BLaER1 treated with 17β-estradiol and CSF1 and Interleukin-3, amounts not matched to agents 10 nM and 100 nM (cell line): ENCODE measurements around the gene RAB36.

Source experiments
- H3K27ac ChIP-seq, 11 experiments: shearing (Covaris generic); formaldehyde crosslinking; 2 replicates each; pipeline ENCODE4 v1.8.1; 2022
- H3K27me3 ChIP-seq, 11 experiments: shearing (Covaris generic); formaldehyde crosslinking; 2 replicates each; pipeline ENCODE4 v1.8.1; 2022
- H3K36me3 ChIP-seq, 11 experiments: shearing (Covaris generic); formaldehyde crosslinking; 2 replicates each; pipeline ENCODE4 v1.8.1; 2022
- H3K4me1 ChIP-seq, 10 experiments: shearing (Covaris generic); formaldehyde crosslinking; 2 replicates each; pipeline ENCODE4 v1.8.1; 2022
- H3K4me2 ChIP-seq, 11 experiments: shearing (Covaris generic); formaldehyde crosslinking; 2 replicates each; pipeline ENCODE4 v1.8.1; 2022
- H3K4me3 ChIP-seq, 10 experiments: shearing (Covaris generic); formaldehyde crosslinking; 2 replicates each; pipeline ENCODE4 v1.8.1; 2022
- H3K9ac ChIP-seq, 11 experiments: shearing (Covaris generic); formaldehyde crosslinking; 2 replicates each; pipeline ENCODE4 v1.8.1; 2022
- H3K9me3 ChIP-seq, 11 experiments: shearing (Covaris generic); formaldehyde crosslinking; replicated peaks in 1 of 11; 2 replicates each; pipeline ENCODE4 v1.8.1; 2022
- H4K20me1 ChIP-seq, 11 experiments: shearing (Covaris generic); formaldehyde crosslinking; 2 replicates each; pipeline ENCODE4 v1.8.1; 2022
- Cebpa-rat ChIP-seq, 11 experiments: shearing (Covaris generic); IDR thresholded peaks; 2 replicates each; pipeline ENCODE4 v1.8.1; 2022

Gene RAB36

DNA sequence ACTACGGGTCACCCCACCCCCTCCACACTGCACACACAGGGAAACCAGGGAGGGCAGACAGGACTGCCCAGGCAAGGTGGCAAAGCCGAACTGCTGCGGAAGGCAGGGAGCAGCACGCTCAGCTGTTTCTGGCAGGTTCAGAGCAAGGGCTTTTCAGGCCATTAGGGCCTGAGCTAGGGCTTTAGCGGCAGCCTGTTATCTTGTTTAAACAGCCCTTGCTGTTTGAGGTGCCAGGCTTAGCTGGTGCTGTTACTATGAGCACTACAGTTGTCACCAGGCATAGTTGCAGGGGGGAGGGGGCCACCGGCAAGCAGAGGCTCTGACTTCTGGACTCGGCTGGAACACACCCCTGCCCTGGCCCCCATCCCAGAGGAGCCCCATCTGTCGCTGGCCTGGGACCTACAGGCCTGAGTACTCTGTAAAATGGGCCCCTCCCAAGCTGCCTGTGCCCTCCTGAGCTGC lies 38.3 kb upstream of the RAB36 start:
- peak overlapping the region in 9 of 11 experiments; percentile 18 to 98 (median 85); a peak in 14 of 22 replicates for H3K4me2 ChIP-seq
- no peak for TF ChIP-seq Cebpa-rat (IDR thresholded peaks at IDR 0.05)
- peak overlapping the region in 3 of 11 experiments; percentile 14 to 31 (median 15); a peak in 1 of 22 replicates for H3K9ac ChIP-seq
- H3K9me3 ChIP-seq = no peaks in the 10 kb centered on the region
- H3K36me3 ChIP-seq = peaks cover 0 to 11% (median 0%) of the 10 kb centered on the region in 11 experiments; a peak in 3 of 22 replicates
- peaks cover 11 to 87% (median 68%) of the 10 kb centered on the region in 10 experiments; a peak in 19 of 20 replicates for H3K4me1 ChIP-seq
- H3K4me3 ChIP-seq = no peak overlapping the region
- no peaks in the 10 kb centered on the region for H3K27me3 ChIP-seq
- peaks cover 0 to 90% (median 5%) of the 10 kb centered on the region in 11 experiments; a peak in 7 of 22 replicates for H4K20me1 ChIP-seq
- H3K27ac ChIP-seq = no peak overlapping the region; a peak in 1 of 22 replicates

- TF ChIP-seq Cebpa-rat (IDR thresholded peaks at IDR 0.05) = no peak
- H3K4me2 ChIP-seq = peak overlapping the region in 9 of 11 experiments; percentile 18 to 98 (median 85); a peak in 14 of 22 replicates
- peaks cover 18 to 87% (median 75%) of the 10 kb centered on the region in 10 experiments; a peak in 19 of 20 replicates for H3K4me1 ChIP-seq
- H3K9me3 ChIP-seq = no peaks in the 10 kb centered on the region
- H4K20me1 ChIP-seq = peaks cover 0 to 90% (median 5%) of the 10 kb centered on the region in 11 experiments; a peak in 9 of 22 replicates
- no peaks in the 10 kb centered on the region for H3K27me3 ChIP-seq
- H3K9ac ChIP-seq = peak overlapping the region in 2 of 11 experiments; percentile 14 to 15; a peak in 1 of 22 replicates
- H3K27ac ChIP-seq = no peak overlapping the region
- H3K36me3 ChIP-seq = peaks cover 0 to 10% (median 0%) of the 10 kb centered on the region in 11 experiments; a peak in 2 of 22 replicates
- no peak overlapping the region for H3K4me3 ChIP-seq
These were observed 37.6 kb upstream of the RAB36 start for GRCh38 chr22:23107487-23108248.

GRCh38 chr22:23108249-23109078 lies 36.8 kb upstream of the RAB36 start:
- TF ChIP-seq Cebpa-rat (IDR thresholded peaks at IDR 0.05) = no peak
- H4K20me1 ChIP-seq = peaks cover 0 to 90% (median 5%) of the 10 kb centered on the region in 11 experiments; a peak in 9 of 22 replicates

DNA sequence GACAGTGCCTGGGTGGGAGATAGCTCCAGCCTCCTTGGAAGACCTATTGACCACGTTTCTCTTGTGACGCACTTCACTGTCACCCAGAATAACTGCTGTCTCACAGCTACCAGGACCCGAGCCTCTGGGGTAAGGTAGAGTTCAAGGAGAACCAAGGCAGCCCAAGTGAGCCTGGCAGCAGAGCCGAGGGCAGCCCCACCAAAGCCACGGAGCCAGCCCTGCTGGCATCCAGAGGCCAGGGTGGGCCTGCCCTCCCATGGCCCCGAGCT lies 36.3 kb upstream of the RAB36 start:
- Histone ChIP-seq H3K27me3 (no peaks in the 10 kb centered on the region), H3K9ac (peak overlapping the region in 1 of 11 experiments; percentile 23; a peak in 1 of 22 replicates), H4K20me1 (peaks cover 0 to 90% (median 5%) of the 10 kb centered on the region in 11 experiments; a peak in 9 of 22 replicates), H3K27ac (peak overlapping the region in 1 of 11 experiments; percentile 45; a peak in 1 of 22 replicates), H3K36me3 (peaks cover 0 to 8% (median 0%) of the 10 kb centered on the region in 11 experiments; a peak in 2 of 22 replicates), H3K4me1 (peaks cover 29 to 96% (median 88%) of the 10 kb centered on the region in 10 experiments; a peak in 19 of 20 replicates), H3K9me3 (no peaks in the 10 kb centered on the region), H3K4me2 (peak overlapping the region in 8 of 11 experiments; percentile 68 to 98 (median 86); a peak in 13 of 22 replicates), H3K4me3 (no peak overlapping the region)
- no peak for TF ChIP-seq Cebpa-rat (IDR thresholded peaks at IDR 0.05)

More at GRCh38 chr22:23108249-23109078, 36.8 kb upstream of the RAB36 start:
- Histone ChIP-seq H3K4me2 (peak overlapping the region in 8 of 11 experiments; percentile 20 to 98 (median 86); a peak in 14 of 22 replicates), H3K9ac (peak overlapping the region in 1 of 11 experiments; percentile 23; a peak in 2 of 22 replicates), H3K4me1 (peaks cover 26 to 90% (median 83%) of the 10 kb centered on the region in 10 experiments; a peak in 19 of 20 replicates), H3K27me3 (no peaks in the 10 kb centered on the region), H3K36me3 (peaks cover 0 to 8% (median 0%) of the 10 kb centered on the region in 11 experiments; a peak in 2 of 22 replicates), H3K4me3 (no peak overlapping the region), H3K9me3 (no peaks in the 10 kb centered on the region), H3K27ac (no peak overlapping the region)

DNA sequence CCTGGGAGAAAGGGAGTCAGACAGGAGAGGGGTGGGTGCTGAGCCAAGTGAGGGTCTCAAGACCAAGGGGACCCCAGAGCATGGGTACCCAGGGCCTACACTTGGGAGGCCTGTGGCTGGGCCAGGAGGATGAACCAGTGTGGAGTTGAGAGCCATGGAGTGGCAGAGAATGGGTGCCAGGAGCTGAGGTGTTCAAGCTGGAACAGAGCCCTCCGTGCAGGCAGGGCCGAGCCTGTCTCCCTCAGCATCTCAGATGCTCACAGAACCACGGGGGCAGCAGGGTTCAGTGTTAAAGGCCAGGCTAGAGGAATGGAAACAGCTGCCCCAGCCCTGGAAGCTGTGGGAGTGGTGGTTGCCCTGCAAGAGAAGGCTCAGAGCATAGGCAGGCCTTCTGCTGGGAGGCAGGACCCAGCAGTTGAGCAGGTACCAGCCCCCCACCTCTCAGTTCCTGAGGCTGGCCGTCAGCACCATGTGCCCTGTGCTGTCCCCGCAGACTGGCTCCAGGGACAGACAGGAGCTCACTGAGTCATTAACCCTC lies 35.8 kb upstream of the RAB36 start:
- Histone ChIP-seq H3K4me1 (peaks cover 29 to 99% (median 93%) of the 10 kb centered on the region in 10 experiments; a peak in 19 of 20 replicates), H3K9me3 (no peaks in the 10 kb centered on the region), H3K9ac (peak overlapping the region in 2 of 11 experiments; percentile 18 to 23; a peak in 4 of 22 replicates), H3K4me2 (peak overlapping the region in 9 of 11 experiments; percentile 67 to 98 (median 85); a peak in 17 of 22 replicates), H4K20me1 (peaks cover 0 to 89% (median 5%) of the 10 kb centered on the region in 11 experiments; a peak in 9 of 22 replicates), H3K4me3 (no peak overlapping the region), H3K27ac (peak overlapping the region in 2 of 11 experiments; percentile 28 to 45; a peak in 4 of 22 replicates), H3K27me3 (no peaks in the 10 kb centered on the region), H3K36me3 (peaks cover 0 to 8% (median 0%) of the 10 kb centered on the region in 11 experiments; a peak in 2 of 22 replicates)
- TF ChIP-seq Cebpa-rat (IDR thresholded peaks at IDR 0.05) = no peak

DNA sequence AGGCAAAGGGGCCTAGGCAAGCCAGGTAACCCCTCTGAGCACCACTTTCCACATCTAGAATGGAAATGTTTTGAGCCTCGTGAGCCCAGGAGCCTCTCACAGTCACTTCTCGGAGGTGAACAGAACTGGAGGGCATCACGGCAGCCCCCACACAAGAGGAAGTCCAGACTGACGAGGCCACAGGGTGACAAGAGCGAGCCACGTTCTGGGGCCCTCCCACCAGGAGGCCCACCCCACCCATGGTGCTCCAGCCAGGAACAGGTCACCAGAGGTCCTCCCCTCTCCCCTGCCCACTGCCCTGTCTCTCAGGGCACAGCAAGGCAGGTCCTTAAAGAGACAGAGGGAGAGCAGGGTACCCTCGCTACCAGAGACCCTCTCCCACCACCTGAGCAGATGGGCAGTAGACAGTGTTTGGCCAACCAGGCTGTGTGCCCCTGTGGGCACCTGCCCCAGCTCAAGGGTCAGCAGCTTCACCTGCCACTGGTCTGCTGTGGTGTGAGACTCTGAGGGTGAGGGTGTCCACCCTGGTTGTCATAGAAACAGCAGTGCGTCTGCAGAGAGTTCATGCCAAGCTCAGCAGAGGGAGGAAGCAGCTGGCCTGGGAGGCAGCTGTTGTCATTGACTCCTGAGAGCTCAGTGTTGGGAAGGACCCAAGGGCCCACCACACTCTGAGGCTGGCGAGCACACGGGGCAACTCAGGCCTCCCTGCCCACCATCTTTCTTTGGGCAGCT lies 34.9 kb upstream of the RAB36 start:
- H3K27me3 ChIP-seq = no peaks in the 10 kb centered on the region
- no peaks in the 10 kb centered on the region for H3K9me3 ChIP-seq
- H4K20me1 ChIP-seq = peaks cover 0 to 80% (median 5%) of the 10 kb centered on the region in 11 experiments; a peak in 9 of 22 replicates
- H3K4me3 ChIP-seq = no peak overlapping the region; a peak in 1 of 20 replicates
- 0 out of 22 replicates have a peak, but pooled peaks cover 0 to 3% (median 0%) of the 10 kb centered on the region in 11 experiments for H3K36me3 ChIP-seq
- peaks cover 29 to 100% (median 100%) of the 10 kb centered on the region in 10 experiments; a peak in 19 of 20 replicates for H3K4me1 ChIP-seq
- H3K4me2 ChIP-seq = peak overlapping the region; percentile 33 to 98 (median 79); a peak in 20 of 22 replicates
- no peak for TF ChIP-seq Cebpa-rat (IDR thresholded peaks at IDR 0.05)
- peak overlapping the region in 4 of 11 experiments; percentile 18 to 28 (median 24); a peak in 4 of 22 replicates for H3K9ac ChIP-seq
- peak overlapping the region in 3 of 11 experiments; percentile 13 to 68 (median 53); a peak in 6 of 22 replicates for H3K27ac ChIP-seq

DNA sequence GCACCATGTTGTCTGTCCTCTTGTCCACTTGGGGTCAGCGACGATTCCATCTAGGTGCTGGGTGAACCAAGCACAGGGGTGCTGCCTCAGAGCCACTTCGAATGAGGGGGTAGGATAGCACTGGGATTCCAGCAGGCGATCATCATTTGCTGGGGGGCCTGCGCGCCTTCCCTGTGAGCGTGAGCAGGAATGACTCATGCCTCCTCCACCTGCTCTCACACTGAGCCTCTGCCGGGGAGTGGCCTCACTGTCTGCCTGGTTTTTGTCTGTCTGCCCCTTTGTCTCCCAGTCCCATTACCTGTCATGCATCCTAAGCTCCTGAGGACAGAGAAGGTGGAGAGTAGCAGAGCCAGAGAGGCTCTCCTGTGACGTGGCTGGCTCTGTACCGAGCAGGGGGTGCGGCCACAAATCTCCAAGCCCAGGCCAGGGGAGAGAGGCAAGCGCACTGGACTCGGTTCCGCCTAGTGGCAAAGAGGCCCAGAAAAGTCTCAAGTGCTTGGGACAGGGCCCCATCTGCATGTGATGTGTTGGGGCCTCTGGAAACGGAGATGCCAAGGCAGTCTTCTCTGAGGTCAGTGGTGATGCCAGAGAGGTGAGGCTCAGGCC lies 34.3 kb upstream of the RAB36 start:
- H3K9ac ChIP-seq = peak overlapping the region in 5 of 11 experiments; percentile 12 to 61 (median 28); a peak in 4 of 22 replicates
- no peaks in the 10 kb centered on the region for H3K27me3 ChIP-seq
- H3K27ac ChIP-seq = peak overlapping the region in 3 of 11 experiments; percentile 38 to 68 (median 53); a peak in 6 of 22 replicates
- no peaks in the 10 kb centered on the region for H3K36me3 ChIP-seq
- no peaks in the 10 kb centered on the region for H3K9me3 ChIP-seq
- peaks cover 0 to 79% (median 5%) of the 10 kb centered on the region in 11 experiments; a peak in 9 of 22 replicates for H4K20me1 ChIP-seq
- H3K4me2 ChIP-seq = peak overlapping the region; percentile 33 to 98 (median 79); a peak in 20 of 22 replicates
- peaks cover 29 to 100% (median 100%) of the 10 kb centered on the region in 10 experiments; a peak in 19 of 20 replicates for H3K4me1 ChIP-seq
- TF ChIP-seq Cebpa-rat (IDR thresholded peaks at IDR 0.05) = no peak
- H3K4me3 ChIP-seq = no peak overlapping the region
